H1 (cell line): ENCODE results near the gene SPR. TPM values are rescaled to one million over a fixed set of nuclear protein-coding genes. Genes with fewer than 3 reads are reported as not detected.
A peak's percentile ranks its signal among the peaks of the same experiment; 100 is the strongest.

Experiments used
- CTCF ChIA-PET: fragments of 300-600 bp; sonication (Branson Sonifier 250); formaldehyde crosslinking; loops from one replicate; lab custom pipeline; 2021; ENCODE audit not compliant: partially characterized antibody; lab: Charles Lee
- POLR2A ChIA-PET: fragments of 300-600 bp; sonication (Branson Sonifier 250); formaldehyde crosslinking; loops from one replicate; lab custom pipeline; 2021; ENCODE audit warnings: inconsistent platforms; ENCODE audit not compliant: partially characterized antibody; lab: Charles Lee
- DNase-seq, 2 experiments: peaks; one replicate each; pipeline versions ENCODE4 v3.0.0 to v3.0.0-alpha.2; 2010 to 2022; ENCODE audit warnings: low spot score in 2 of 2, low read depth in 1 of 2, mixed read lengths in 1 of 2
- FAIRE-seq: peaks from 2 replicates; lab custom pipeline; 2011; peaks lifted over from hg19 to GRCh38; lab: Jason Lieb, UNC
- H2AFZ ChIP-seq: 2 replicates; pipeline ENCODE4 v1.8.1; 2012; ENCODE audit warnings: low read length, inconsistent platforms
- H2AK5ac ChIP-seq: 2 replicates; pipeline ENCODE4 v1.6.1; 2013; ENCODE audit warnings: low read depth, low read length
- H2BK120ac ChIP-seq: replicated peaks from 2 replicates; pipeline ENCODE3; 2013; ENCODE audit warnings: low read depth, low read length, inconsistent platforms
- H2BK12ac ChIP-seq: 2 replicates; pipeline ENCODE4 v1.6.1; 2013; ENCODE audit warnings: low read depth, low read length
- H2BK15ac ChIP-seq: 2 replicates; pipeline ENCODE4 v1.6.1; 2013; ENCODE audit warnings: low read length
- H2BK20ac ChIP-seq: 2 replicates; pipeline ENCODE4 v1.6.1; 2013; ENCODE audit warnings: low read length
- H2BK5ac ChIP-seq: 2 replicates; pipeline ENCODE4 v1.6.1; 2013; ENCODE audit warnings: low read depth, low read length
- H3K14ac ChIP-seq: 2 replicates; pipeline ENCODE4 v1.6.1; 2013; ENCODE audit warnings: inconsistent platforms; ENCODE audit not compliant: insufficient read length
- H3K18ac ChIP-seq: 2 replicates; pipeline ENCODE4 v1.6.1; 2013; ENCODE audit warnings: low read length; ENCODE audit errors: extremely low read depth
- H3K23ac ChIP-seq: 2 replicates; pipeline ENCODE4 v1.6.1; 2013; ENCODE audit warnings: inconsistent platforms; ENCODE audit not compliant: insufficient read length
- H3K23me2 ChIP-seq: 2 replicates; pipeline ENCODE4 v1.6.1; 2013; ENCODE audit warnings: low read depth, low read length
- H3K27ac ChIP-seq: 2 replicates; pipeline ENCODE4 v1.6.1; 2011; ENCODE audit warnings: low read depth, low read length, inconsistent platforms
- H3K27me3 ChIP-seq, 4 experiments: replicated peaks in 1 of 4; 1 replicate in 1 of 4; 2 replicates in 3 of 4; pipeline versions ENCODE4 v1.6.1 to v1.8.1; 2011 to 2013; ENCODE audit warnings: low read length in 3 of 4, mild to moderate bottlenecking in 3 of 4, inconsistent platforms in 2 of 4, mixed read lengths in 2 of 4, moderate library complexity in 1 of 4; ENCODE audit not compliant: control insufficient read depth in 3 of 4, insufficient read depth in 3 of 4; ENCODE audit errors: extremely low read depth in 1 of 4
- H3K36me3 ChIP-seq, 4 experiments: 2 replicates each; pipeline versions ENCODE4 v1.6.1 to v1.8.1; 2011 to 2013; ENCODE audit warnings: mild to moderate bottlenecking in 4 of 4, low read length in 3 of 4, moderate library complexity in 2 of 4, control low read depth in 1 of 4, inconsistent platforms in 1 of 4; ENCODE audit not compliant: insufficient read depth in 4 of 4, control insufficient read depth in 2 of 4
- H3K4ac ChIP-seq: replicated peaks from 2 replicates; pipeline ENCODE3; 2013; ENCODE audit warnings: low read length, low read depth, mixed read lengths, inconsistent platforms; ENCODE audit not compliant: insufficient read length
- H3K4me1 ChIP-seq, 4 experiments: replicated peaks in 1 of 4; 1 replicate in 1 of 4; 2 replicates in 3 of 4; pipeline versions ENCODE4 v1.6.1 to v1.8.1; 2011 to 2013; ENCODE audit warnings: low read length in 3 of 4, inconsistent platforms in 2 of 4, mixed read lengths in 1 of 4; ENCODE audit not compliant: insufficient read depth in 4 of 4, control insufficient read depth in 3 of 4
- H3K4me2 ChIP-seq, 2 experiments: 2 replicates each; pipeline versions ENCODE4 v1.6.1 to v1.8.1; 2011 to 2013; ENCODE audit warnings: low read depth in 2 of 2, low read length in 2 of 2, control low read depth in 1 of 2, inconsistent platforms in 1 of 2, mild to moderate bottlenecking in 1 of 2; ENCODE audit not compliant: insufficient read depth in 1 of 2
- H3K4me3 ChIP-seq, 4 experiments: fragments of 200-600, 300-600 bp in 1 of 4; sonication (generic), shearing (Covaris generic), sonication (Bioruptor Twin) in 1 of 4; 2 replicates each; pipeline versions ENCODE4 v1.5.1 to v1.8.1; 2011 to 2016; ENCODE audit warnings: low read length in 4 of 4, low read depth in 3 of 4, control low read depth in 2 of 4, inconsistent platforms in 2 of 4, mild to moderate bottlenecking in 2 of 4, mixed read lengths in 1 of 4, moderate library complexity in 1 of 4; ENCODE audit not compliant: insufficient read depth in 2 of 4; ENCODE audit errors: extremely low read depth in 1 of 4
- H3K56ac ChIP-seq: replicated peaks from 2 replicates; pipeline ENCODE3; 2013; ENCODE audit warnings: low read depth, mild to moderate bottlenecking, mixed read lengths, low read length, inconsistent platforms; ENCODE audit not compliant: insufficient read length
- H3K79me1 ChIP-seq: 2 replicates; pipeline ENCODE4 v1.6.1; 2013; ENCODE audit warnings: low read depth, low read length, control low read depth
- H3K79me2 ChIP-seq, 2 experiments: 2 replicates each; pipeline versions ENCODE4 v1.6.1 to v1.8.1; 2012 to 2013; ENCODE audit warnings: low read length in 2 of 2, mild to moderate bottlenecking in 2 of 2, inconsistent platforms in 1 of 2; ENCODE audit not compliant: insufficient read depth in 2 of 2, control insufficient read depth in 1 of 2
- H3K9ac ChIP-seq, 4 experiments: replicated peaks in 1 of 4; 1 replicate in 1 of 4; 2 replicates in 3 of 4; pipeline versions ENCODE4 v1.6.1 to v1.8.1; 2011 to 2013; ENCODE audit warnings: low read depth in 3 of 4, low read length in 3 of 4, control low read depth in 2 of 4, mild to moderate bottlenecking in 2 of 4, moderate library complexity in 2 of 4, inconsistent platforms in 1 of 4; ENCODE audit errors: extremely low read depth in 1 of 4
- H3K9me3 ChIP-seq, 2 experiments: 2 replicates each; pipeline versions ENCODE4 v1.6.1 to v1.8.1; 2012 to 2013; ENCODE audit warnings: mild to moderate bottlenecking in 2 of 2, moderate library complexity in 2 of 2, control low read depth in 1 of 2, inconsistent platforms in 1 of 2, low read depth in 1 of 2, low read length in 1 of 2, mixed read lengths in 1 of 2; ENCODE audit not compliant: insufficient read depth in 2 of 2
- H4K20me1 ChIP-seq, 2 experiments: replicated peaks in 1 of 2; 2 replicates each; pipeline versions ENCODE3 to v1.8.1; 2011 to 2013; ENCODE audit warnings: inconsistent platforms in 2 of 2, low read length in 2 of 2, mild to moderate bottlenecking in 1 of 2; ENCODE audit not compliant: insufficient read depth in 2 of 2, control insufficient read depth in 1 of 2
- H4K5ac ChIP-seq: 2 replicates; pipeline ENCODE4 v1.6.1; 2013; ENCODE audit warnings: low read length, low read depth, mixed read lengths, inconsistent platforms; ENCODE audit not compliant: insufficient read length
- H4K8ac ChIP-seq: 2 replicates; pipeline ENCODE4 v1.8.0; 2013; ENCODE audit warnings: mild to moderate bottlenecking, moderate library complexity, low read length, inconsistent platforms; ENCODE audit not compliant: insufficient read depth; ENCODE audit errors: extremely low read depth
- H4K91ac ChIP-seq: replicated peaks from 2 replicates; pipeline ENCODE3; 2013; ENCODE audit warnings: low read length, mixed read lengths, inconsistent platforms; ENCODE audit not compliant: insufficient read length
- EZH2 ChIP-seq: fragments of 200-600 bp; sonication (generic); IDR thresholded peaks from 2 replicates; pipeline ENCODE4 v1.7.1; 2012; ENCODE audit warnings: low read depth, mild to moderate bottlenecking, moderate library complexity, low read length, inconsistent platforms; ENCODE audit not compliant: severe bottlenecking
- WGBS, 2 experiments: shearing (Covaris generic) in 1 of 2; methylation state at CpG; one replicate each; pipeline versions ENCODE4 v1.1.6 to v1.1.7; 2013 to 2015; ENCODE audit warnings: low lambda C conversion rate in 2 of 2, mixed read lengths in 2 of 2, inconsistent platforms in 1 of 2, low coverage in 1 of 2, missing lambda C conversion rate in 1 of 2; ENCODE audit not compliant: insufficient replicate concordance in 2 of 2, insufficient coverage in 1 of 2, insufficient read length in 1 of 2; ENCODE audit errors: extremely low coverage in 1 of 2, missing lambda C conversion rate in 1 of 2; 5-methylcytosine and 5-hydroxymethylcytosine counted together
- polyA plus RNA-seq, 7 experiments: library from polyadenylated mRNA; depleted of rRNA in 3 of 7; stranded (reverse) in 5 of 7; unstranded in 2 of 7; fragments of >200 nt in 5 of 7; fragments of 200-250 nt in 2 of 7; gene quantifications; 1 replicate in 5 of 7; 2 replicates in 1 of 7; 4 replicates in 1 of 7; pipeline versions ENCODE4 v1.2.1 to v1.2.3, GENCODE V29; 2011 to 2013; ENCODE audit warnings: missing spikeins in 2 of 7, mixed read lengths in 2 of 7
- total RNA-seq: library from RNA; stranded (reverse); fragmentation: NEBNext Ultra II Directional; extraction: Animal tissue kit (Norgen Biotek cat#: 25700); gene quantifications from 2 replicates; pipeline ENCODE4 v1.2.1, GENCODE V29; 2021
- TF ChIP-seq, protein P1 (sequence below), 3 experiments: IDR thresholded peaks; 1 replicate in 2 of 3; 2 replicates in 1 of 3; pipeline versions ENCODE4 v1.5.1 to v1.6.1; 2011; ENCODE audit warnings: low read length in 3 of 3, mild to moderate bottlenecking in 3 of 3, inconsistent platforms in 2 of 3, low read depth in 1 of 3, moderate library complexity in 1 of 3; ENCODE audit not compliant: insufficient read depth in 1 of 3; ENCODE audit errors: control extremely low read depth in 1 of 3

The SPR gene
- total and polyA plus RNA-seq, 2 of the 8 experiments (the other 6 are each of a cell fraction or from before 2014, with no cell fraction given): 4.5 to 11.5 TPM

DNA sequence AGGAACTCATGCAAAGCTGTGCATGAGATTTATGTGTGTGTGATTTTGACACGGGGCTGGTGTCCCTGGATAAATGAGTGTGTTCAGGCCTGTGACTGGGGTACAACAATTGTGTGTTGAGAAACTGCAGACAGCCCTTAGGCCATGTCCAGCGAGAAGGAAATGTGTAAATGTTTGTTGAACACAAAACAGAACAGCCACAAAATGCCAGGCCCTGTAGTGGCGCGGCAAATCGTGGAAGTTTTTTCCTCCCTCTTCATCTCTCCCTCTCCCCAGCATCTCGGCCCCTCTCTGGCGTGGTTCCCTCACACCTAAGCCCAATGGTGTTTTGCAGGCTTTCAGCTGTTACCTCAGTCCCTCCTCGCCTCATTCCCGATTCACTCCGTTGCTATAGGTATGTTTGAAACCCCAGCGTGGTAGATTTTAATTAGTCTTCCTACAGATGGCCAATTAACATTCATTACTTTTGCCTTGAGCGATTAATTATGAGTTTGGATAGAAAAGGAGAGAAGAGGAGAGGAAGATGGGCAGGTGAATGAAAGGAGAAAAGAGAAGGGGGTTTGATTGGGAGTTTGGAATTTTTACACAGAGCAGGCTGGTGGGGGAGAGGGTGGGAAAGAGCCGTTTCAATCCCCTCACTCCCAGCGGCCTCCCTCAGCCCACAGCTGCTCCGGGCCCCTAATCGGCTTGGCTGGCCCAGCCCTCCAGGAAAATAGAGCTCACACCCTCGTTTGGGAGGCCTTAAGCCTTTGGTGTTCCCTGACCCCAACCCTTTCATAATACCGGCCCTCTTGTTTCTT lies 10.8 kb downstream of the SPR start:
- H2BK120ac ChIP-seq: no peak overlapping the region
- H4K20me1 ChIP-seq: no peaks in the 10 kb centered on the region
- H3K4me3 ChIP-seq: no peak overlapping the region; a peak in 1 of 8 replicates
- H2BK15ac ChIP-seq: no peak overlapping the region
- FAIRE-seq: no peak
- H3K56ac ChIP-seq: no peak overlapping the region
- no peaks in the 10 kb centered on the region; the same call in 1 of the 2 replicates for H3K23me2 ChIP-seq
- H3K79me2 ChIP-seq: no peaks in the 10 kb centered on the region
- no peak overlapping the region; the same call in 1 of the 2 replicates for H2BK20ac ChIP-seq
- no peak overlapping the region for H2AFZ ChIP-seq
- H2BK12ac ChIP-seq: no peak overlapping the region
- H3K36me3 ChIP-seq: no peaks in the 10 kb centered on the region
- no peak overlapping the region for H4K8ac ChIP-seq
- H3K23ac ChIP-seq: no peak overlapping the region
- no peak overlapping the region for H2AK5ac ChIP-seq
- POLR2A ChIA-PET: interaction anchor here (0.6 to 1.8 kb wide), 3 partner anchors 11 to 39 kb away, joined by 3 to 4 read pairs (median 3); partner anchors contain the start of gene EMX1
- no peak overlapping the region for H2BK5ac ChIP-seq
- H3K4ac ChIP-seq: no peak overlapping the region
- H3K27me3 ChIP-seq: peaks cover 0 to 46% (median 37%) of the 10 kb centered on the region in 4 experiments; a peak in 6 of 7 replicates
- peaks cover 5 to 9% (median 7%) of the 10 kb centered on the region in 4 experiments for H3K4me1 ChIP-seq
- no peak overlapping the region for H4K5ac ChIP-seq
- no peak for DNase-seq
- no peaks in the 10 kb centered on the region for H3K9me3 ChIP-seq
- CTCF ChIA-PET: interaction anchor here (0.6 to 19.1 kb wide), 15 partner anchors 9 to 1770 kb away, joined by 3 to 497 read pairs (median 5); partner anchors contain the start of genes EMX1 and SPR
- no peak overlapping the region for H3K18ac ChIP-seq
- H3K4me2 ChIP-seq: no peak overlapping the region
- TF ChIP-seq, protein P1, sequence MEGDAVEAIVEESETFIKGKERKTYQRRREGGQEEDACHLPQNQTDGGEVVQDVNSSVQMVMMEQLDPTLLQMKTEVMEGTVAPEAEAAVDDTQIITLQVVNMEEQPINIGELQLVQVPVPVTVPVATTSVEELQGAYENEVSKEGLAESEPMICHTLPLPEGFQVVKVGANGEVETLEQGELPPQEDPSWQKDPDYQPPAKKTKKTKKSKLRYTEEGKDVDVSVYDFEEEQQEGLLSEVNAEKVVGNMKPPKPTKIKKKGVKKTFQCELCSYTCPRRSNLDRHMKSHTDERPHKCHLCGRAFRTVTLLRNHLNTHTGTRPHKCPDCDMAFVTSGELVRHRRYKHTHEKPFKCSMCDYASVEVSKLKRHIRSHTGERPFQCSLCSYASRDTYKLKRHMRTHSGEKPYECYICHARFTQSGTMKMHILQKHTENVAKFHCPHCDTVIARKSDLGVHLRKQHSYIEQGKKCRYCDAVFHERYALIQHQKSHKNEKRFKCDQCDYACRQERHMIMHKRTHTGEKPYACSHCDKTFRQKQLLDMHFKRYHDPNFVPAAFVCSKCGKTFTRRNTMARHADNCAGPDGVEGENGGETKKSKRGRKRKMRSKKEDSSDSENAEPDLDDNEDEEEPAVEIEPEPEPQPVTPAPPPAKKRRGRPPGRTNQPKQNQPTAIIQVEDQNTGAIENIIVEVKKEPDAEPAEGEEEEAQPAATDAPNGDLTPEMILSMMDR (IDR thresholded peaks at IDR 0.05; ENCODE audit: control extremely low read depth in 1 of 3, insufficient read depth in 1 of 3, low read depth in 1 of 3, low read length in 3 of 3): no peak
- peak; percentile 34 for TF ChIP-seq EZH2
- no peak overlapping the region for H3K27ac ChIP-seq
- no peak overlapping the region for H4K91ac ChIP-seq
- H3K79me1 ChIP-seq: no peaks in the 10 kb centered on the region
- no peak overlapping the region for H3K9ac ChIP-seq
- WGBS, 2 experiments: 82% methylated on average over 18 of the region's 18 CpGs; no CpG with 5 or more reads in 1 of the 2 experiments
- H3K14ac ChIP-seq: no peak overlapping the region
